Measurements from ENCODE around the gene SLC5A6. TPM values are rescaled to one million over a fixed set of nuclear protein-coding genes. Genes with fewer than 3 reads are reported as not detected.

The SLC5A6 gene
- total and polyA plus RNA-seq, 3 experiments from 2014 or later: 21.0 to 110 (median 109) TPM

GRCh38 chr2:27242614-27242951, 30.5 kb upstream of the SLC5A6 start:
- H3K9me3 ChIP-seq (ENCODE audit: low read length): no peaks in the 10 kb centered on the region
- H3K27ac ChIP-seq (ENCODE audit: low read depth, low read length): no peak overlapping the region
- no peak overlapping the region for H3K4me3 Mint-ChIP-seq
- H3K36me3 ChIP-seq (ENCODE audit: insufficient read depth, low read length): peaks cover 49% of the 10 kb centered on the region
- H3K4me1 Mint-ChIP-seq: peaks cover 0 to 10% (median 3%) of the 10 kb centered on the region in 3 donors
- no peaks in the 10 kb centered on the region for H3K27me3 ChIP-seq (ENCODE audit: insufficient read depth, low read length, poor library complexity, severe bottlenecking)
- H3K27ac Mint-ChIP-seq: peak overlapping the region in 3 of 8 donors; percentile 47 to 71 (median 61)
- no peak overlapping the region for H3K4me3 ChIP-seq (ENCODE audit: low read length)
- no peak for DNase-seq
- H3K9me3 Mint-ChIP-seq: no peaks in the 10 kb centered on the region
- POLR2A ChIA-PET: no interaction called here
- H3K36me3 Mint-ChIP-seq: peaks cover 0 to 68% (median 5%) of the 10 kb centered on the region in 3 donors
- no peaks in the 10 kb centered on the region for H3K27me3 Mint-ChIP-seq
- CTCF ChIA-PET: interaction anchor here (1.0 to 1.9 kb wide), 4 partner anchors 22 to 281 kb away, joined by 3 to 5 read pairs (median 4); no protein-coding TSS in a partner anchor
- no peaks in the 10 kb centered on the region for H3K4me1 ChIP-seq (ENCODE audit: insufficient read depth, low read length)

- Mint-ChIP-seq H3K4me3 (no peak overlapping the region), H3K36me3 (peaks cover 0 to 73% (median 8%) of the 10 kb centered on the region in 3 donors), H3K9me3 (no peaks in the 10 kb centered on the region), H3K27me3 (no peaks in the 10 kb centered on the region), H3K27ac (peak overlapping the region in 5 of 8 donors; percentile 29 to 60 (median 50)), H3K4me1 (peaks cover 0 to 10% (median 3%) of the 10 kb centered on the region in 3 donors)
- CTCF ChIA-PET: interaction anchor here (0.7 to 1.9 kb wide), 5 partner anchors 8 to 280 kb away, joined by 3 to 5 read pairs (median 4); no protein-coding TSS in a partner anchor
- H3K9me3 ChIP-seq (ENCODE audit: low read length): no peaks in the 10 kb centered on the region
- no peak for DNase-seq
- H3K27ac ChIP-seq (ENCODE audit: low read depth, low read length): no peak overlapping the region
- H3K36me3 ChIP-seq (ENCODE audit: insufficient read depth, low read length): peaks cover 52% of the 10 kb centered on the region
- H3K4me3 ChIP-seq (ENCODE audit: low read length): no peak overlapping the region
- POLR2A ChIA-PET: no interaction called here
- no peaks in the 10 kb centered on the region for H3K4me1 ChIP-seq (ENCODE audit: insufficient read depth, low read length)
- H3K27me3 ChIP-seq (ENCODE audit: insufficient read depth, low read length, poor library complexity, severe bottlenecking): no peaks in the 10 kb centered on the region
Measured at GRCh38 chr2:27241761-27242613, 29.9 kb upstream of the SLC5A6 start.

- H3K4me3 ChIP-seq (ENCODE audit: low read length): no peak overlapping the region
- peaks cover 0 to 88% (median 11%) of the 10 kb centered on the region in 3 donors for H3K36me3 Mint-ChIP-seq
- no peak for DNase-seq
- H3K9me3 Mint-ChIP-seq: no peaks in the 10 kb centered on the region
- peaks cover 63% of the 10 kb centered on the region for H3K36me3 ChIP-seq (ENCODE audit: insufficient read depth, low read length)
- CTCF ChIA-PET: no interaction called here
- POLR2A ChIA-PET: no interaction called here
- no peak overlapping the region for H3K4me3 Mint-ChIP-seq
- no peaks in the 10 kb centered on the region for H3K27me3 ChIP-seq (ENCODE audit: insufficient read depth, low read length, poor library complexity, severe bottlenecking)
- no peaks in the 10 kb centered on the region for H3K9me3 ChIP-seq (ENCODE audit: low read length)
- no peaks in the 10 kb centered on the region for H3K4me1 ChIP-seq (ENCODE audit: insufficient read depth, low read length)
- no peak overlapping the region for H3K27ac Mint-ChIP-seq
- H3K27ac ChIP-seq (ENCODE audit: low read depth, low read length): no peak overlapping the region
- peaks cover 0 to 10% (median 3%) of the 10 kb centered on the region in 3 donors for H3K4me1 Mint-ChIP-seq
- no peaks in the 10 kb centered on the region for H3K27me3 Mint-ChIP-seq
Measured at GRCh38 chr2:27240406-27240805, 28.3 kb upstream of the SLC5A6 start.

- Mint-ChIP-seq H3K27ac (peak overlapping the region in 1 of 8 donors; percentile 70), H3K4me3 (no peak overlapping the region), H3K36me3 (peaks cover 6 to 97% (median 16%) of the 10 kb centered on the region in 3 donors), H3K27me3 (no peaks in the 10 kb centered on the region), H3K9me3 (no peaks in the 10 kb centered on the region), H3K4me1 (peaks cover 0 to 10% (median 3%) of the 10 kb centered on the region in 3 donors)
- no peaks in the 10 kb centered on the region for H3K4me1 ChIP-seq (ENCODE audit: insufficient read depth, low read length)
- DNase-seq: no peak
- H3K36me3 ChIP-seq (ENCODE audit: insufficient read depth, low read length): peaks cover 77% of the 10 kb centered on the region
- ChIA-PET CTCF (no interaction called here), POLR2A (no interaction called here)
- no peak overlapping the region for H3K4me3 ChIP-seq (ENCODE audit: low read length)
- no peaks in the 10 kb centered on the region for H3K9me3 ChIP-seq (ENCODE audit: low read length)
- H3K27me3 ChIP-seq (ENCODE audit: insufficient read depth, low read length, poor library complexity, severe bottlenecking): no peaks in the 10 kb centered on the region
- no peak overlapping the region for H3K27ac ChIP-seq (ENCODE audit: low read depth, low read length)
Measured at GRCh38 chr2:27238976-27239375, 26.9 kb upstream of the SLC5A6 start.

- Mint-ChIP-seq H3K27ac (no peak overlapping the region), H3K27me3 (no peaks in the 10 kb centered on the region), H3K4me3 (no peak overlapping the region), H3K9me3 (no peaks in the 10 kb centered on the region), H3K36me3 (peaks cover 11 to 97% (median 21%) of the 10 kb centered on the region in 3 donors), H3K4me1 (peaks cover 0 to 10% (median 3%) of the 10 kb centered on the region in 3 donors)
- no peaks in the 10 kb centered on the region for H3K4me1 ChIP-seq (ENCODE audit: insufficient read depth, low read length)
- ChIA-PET CTCF (no interaction called here), POLR2A (no interaction called here)
- H3K36me3 ChIP-seq (ENCODE audit: insufficient read depth, low read length): peaks cover 79% of the 10 kb centered on the region
- no peak for DNase-seq
- no peaks in the 10 kb centered on the region for H3K27me3 ChIP-seq (ENCODE audit: insufficient read depth, low read length, poor library complexity, severe bottlenecking)
- H3K27ac ChIP-seq (ENCODE audit: low read depth, low read length): no peak overlapping the region
- no peaks in the 10 kb centered on the region for H3K9me3 ChIP-seq (ENCODE audit: low read length)
- H3K4me3 ChIP-seq (ENCODE audit: low read length): no peak overlapping the region
Measured at GRCh38 chr2:27237341-27237945, 25.4 kb upstream of the SLC5A6 start.

- H3K4me1 Mint-ChIP-seq: peaks cover 0 to 3% (median 3%) of the 10 kb centered on the region in 3 donors
- H3K27ac ChIP-seq (ENCODE audit: low read depth, low read length): no peak overlapping the region
- no peaks in the 10 kb centered on the region for H3K27me3 Mint-ChIP-seq
- peaks cover 11 to 97% (median 23%) of the 10 kb centered on the region in 3 donors for H3K36me3 Mint-ChIP-seq
- H3K9me3 ChIP-seq (ENCODE audit: low read length): no peaks in the 10 kb centered on the region
- H3K4me3 ChIP-seq (ENCODE audit: low read length): no peak overlapping the region
- no peak overlapping the region for H3K27ac Mint-ChIP-seq
- no peak for DNase-seq
- H3K36me3 ChIP-seq (ENCODE audit: insufficient read depth, low read length): peaks cover 87% of the 10 kb centered on the region
- H3K4me3 Mint-ChIP-seq: no peak overlapping the region
- no peaks in the 10 kb centered on the region for H3K9me3 Mint-ChIP-seq
- POLR2A ChIA-PET: no interaction called here
- H3K4me1 ChIP-seq (ENCODE audit: insufficient read depth, low read length): no peaks in the 10 kb centered on the region
- CTCF ChIA-PET: no interaction called here
- no peaks in the 10 kb centered on the region for H3K27me3 ChIP-seq (ENCODE audit: insufficient read depth, low read length, poor library complexity, severe bottlenecking)
Measured at GRCh38 chr2:27236626-27237025, 24.6 kb upstream of the SLC5A6 start.

GRCh38 chr2:27236136-27236535, 24.1 kb upstream of the SLC5A6 start:
- CTCF ChIA-PET: interaction anchor here (0.7 kb wide), 1 partner anchor 43 kb away, joined by 3 read pairs; no protein-coding TSS in a partner anchor
- no peaks in the 10 kb centered on the region for H3K4me1 ChIP-seq (ENCODE audit: insufficient read depth, low read length)
- Mint-ChIP-seq H3K36me3 (peaks cover 11 to 97% (median 24%) of the 10 kb centered on the region in 3 donors), H3K4me1 (peaks cover 0 to under 1% (median 0%) of the 10 kb centered on the region in 3 donors), H3K4me3 (no peak overlapping the region), H3K9me3 (no peaks in the 10 kb centered on the region), H3K27me3 (no peaks in the 10 kb centered on the region), H3K27ac (no peak overlapping the region)
- no peak overlapping the region for H3K27ac ChIP-seq (ENCODE audit: low read depth, low read length)
- H3K36me3 ChIP-seq (ENCODE audit: insufficient read depth, low read length): peaks cover 87% of the 10 kb centered on the region
- H3K4me3 ChIP-seq (ENCODE audit: low read length): no peak overlapping the region
- no peak for DNase-seq
- no peaks in the 10 kb centered on the region for H3K9me3 ChIP-seq (ENCODE audit: low read length)
- no peaks in the 10 kb centered on the region for H3K27me3 ChIP-seq (ENCODE audit: insufficient read depth, low read length, poor library complexity, severe bottlenecking)
- POLR2A ChIA-PET: no interaction called here

- Mint-ChIP-seq H3K27ac (no peak overlapping the region), H3K36me3 (peaks cover 11 to 88% (median 26%) of the 10 kb centered on the region in 3 donors), H3K27me3 (no peaks in the 10 kb centered on the region), H3K4me3 (no peak overlapping the region), H3K4me1 (no peaks in the 10 kb centered on the region), H3K9me3 (no peaks in the 10 kb centered on the region)
- Histone ChIP-seq H3K36me3 (ENCODE audit: insufficient read depth, low read length) (peaks cover 64% of the 10 kb centered on the region), H3K4me3 (ENCODE audit: low read length) (no peak overlapping the region), H3K9me3 (ENCODE audit: low read length) (no peaks in the 10 kb centered on the region), H3K4me1 (ENCODE audit: insufficient read depth, low read length) (no peaks in the 10 kb centered on the region), H3K27ac (ENCODE audit: low read depth, low read length) (no peak overlapping the region), H3K27me3 (ENCODE audit: insufficient read depth, low read length, poor library complexity, severe bottlenecking) (no peaks in the 10 kb centered on the region)
- POLR2A ChIA-PET: no interaction called here
- no peak for DNase-seq
- CTCF ChIA-PET: no interaction called here
Measured at GRCh38 chr2:27233341-27233740, 21.3 kb upstream of the SLC5A6 start.
